Activated T-cell treated with anti-CD3 and anti-CD28 coated beads for 4 hours (primary cell): ENCODE results near the gene TLDC2.
"Not testable (repeated sequence)": the region's sequence is repeated elsewhere in the genome, so short reads cannot be mapped to it uniquely, and the experiment has no call there.

Source experiments
- DNase-seq: peaks from one replicate; pipeline ENCODE4 v3.0.0-alpha.2; 2020

Gene TLDC2

DNA sequence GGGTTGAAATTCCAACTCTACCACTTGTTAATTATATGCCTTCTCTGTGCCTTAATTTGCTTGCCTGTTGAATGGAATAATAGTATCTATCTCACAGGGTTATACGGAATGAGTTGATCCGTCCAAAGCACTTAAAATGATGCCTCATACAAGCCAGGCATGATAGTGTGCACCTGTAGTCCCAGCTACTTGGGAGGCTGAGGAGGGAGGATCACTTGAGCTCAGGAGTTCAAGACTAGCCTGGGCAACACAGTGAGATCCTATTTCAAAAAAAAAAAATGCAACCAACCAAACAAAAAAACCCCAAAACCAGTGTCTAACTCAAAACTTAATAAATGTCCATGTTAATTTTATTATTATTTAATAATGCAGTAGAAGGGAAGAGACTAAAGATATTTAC lies 40.3 kb downstream of the TLDC2 start:
- no peak for DNase-seq

- DNase-seq = no peak
Measured at GRCh38 chr20:36917240-36917639, 41.3 kb downstream of the TLDC2 start.

DNA sequence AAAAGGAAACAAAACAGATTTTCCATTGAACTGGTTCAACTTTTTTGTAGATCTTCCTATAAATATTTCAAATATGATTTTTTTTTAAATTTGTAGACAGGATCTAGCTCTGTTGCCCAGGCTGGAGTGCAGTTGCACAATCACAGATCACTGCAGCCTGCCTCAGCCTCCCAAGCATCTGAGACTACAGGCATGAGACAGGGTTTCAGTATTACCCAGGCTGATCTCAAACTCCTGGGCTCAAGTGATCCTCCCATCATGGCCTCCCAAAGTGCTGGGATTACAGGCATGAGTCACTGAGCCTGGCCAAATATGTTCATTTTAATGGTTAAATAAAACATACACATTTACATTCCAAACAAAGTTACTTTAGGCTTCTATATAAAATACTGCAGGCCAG lies 42.0 kb downstream of the TLDC2 start:
- no peak for DNase-seq

GRCh38 chr20:36919715-36920333 lies 43.9 kb downstream of the TLDC2 start:
- DNase-seq = peak; percentile 19

DNA sequence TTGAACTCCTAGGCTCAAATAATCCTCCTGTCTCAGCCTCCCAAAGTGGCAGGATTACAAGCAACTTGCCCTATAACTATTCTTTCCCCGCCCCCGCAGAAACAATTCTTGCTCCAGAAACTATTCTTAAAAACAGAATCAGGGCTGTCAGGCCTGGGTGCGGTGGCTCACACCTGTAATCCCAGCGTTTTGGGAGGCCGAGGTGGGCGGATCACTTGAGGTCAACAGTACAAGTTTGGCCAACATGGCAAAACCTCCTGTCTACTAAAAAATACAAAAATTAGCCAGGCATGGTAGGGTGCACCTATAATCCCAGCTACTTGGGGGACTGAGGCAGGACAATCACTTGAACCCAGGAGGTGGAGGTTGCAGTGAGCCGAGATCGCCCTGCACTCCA lies 44.4 kb downstream of the TLDC2 start:
- DNase-seq = no peak

DNA sequence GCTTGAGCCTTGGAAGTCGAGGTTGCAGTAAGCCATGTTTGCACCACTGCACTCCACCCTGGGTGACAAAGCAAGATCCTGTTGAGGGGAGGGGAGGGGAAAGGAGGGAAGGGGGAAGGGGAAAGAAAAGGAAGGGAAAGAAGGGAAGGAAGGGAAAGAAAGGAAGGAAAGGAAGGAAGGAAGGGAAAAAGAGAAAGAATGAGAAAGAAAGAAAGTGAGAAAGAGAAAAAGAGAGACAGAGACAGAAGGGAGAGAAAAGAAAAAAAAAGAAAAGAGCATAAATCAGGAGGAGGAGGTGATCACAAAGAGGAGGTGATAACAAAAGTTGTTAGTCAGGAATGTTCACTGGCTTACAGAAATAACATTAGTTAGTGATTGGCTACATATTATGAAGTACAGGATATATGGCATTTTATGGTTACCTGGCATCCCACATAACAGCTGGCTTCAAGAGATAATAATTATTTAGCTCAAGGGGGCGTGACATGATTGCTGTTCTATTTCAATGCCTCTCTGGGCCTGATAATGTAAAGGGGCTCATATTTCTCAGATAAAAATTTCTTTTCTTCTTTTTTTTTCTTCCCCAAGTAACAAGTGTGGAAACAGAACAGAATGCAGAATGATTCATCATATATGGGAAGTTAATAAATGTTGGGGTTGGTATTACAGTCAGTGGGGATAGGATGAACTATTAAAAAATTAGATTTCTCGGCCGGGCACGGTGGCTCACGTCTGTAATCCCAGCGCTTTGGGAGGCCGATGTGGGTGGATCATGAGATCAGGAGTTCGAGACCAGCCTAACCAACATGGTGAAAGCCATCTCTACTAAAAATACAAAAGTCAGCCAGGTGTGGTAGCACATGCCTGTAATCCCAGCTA lies 48.5 kb downstream of the TLDC2 start:
- no peak for DNase-seq

DNA sequence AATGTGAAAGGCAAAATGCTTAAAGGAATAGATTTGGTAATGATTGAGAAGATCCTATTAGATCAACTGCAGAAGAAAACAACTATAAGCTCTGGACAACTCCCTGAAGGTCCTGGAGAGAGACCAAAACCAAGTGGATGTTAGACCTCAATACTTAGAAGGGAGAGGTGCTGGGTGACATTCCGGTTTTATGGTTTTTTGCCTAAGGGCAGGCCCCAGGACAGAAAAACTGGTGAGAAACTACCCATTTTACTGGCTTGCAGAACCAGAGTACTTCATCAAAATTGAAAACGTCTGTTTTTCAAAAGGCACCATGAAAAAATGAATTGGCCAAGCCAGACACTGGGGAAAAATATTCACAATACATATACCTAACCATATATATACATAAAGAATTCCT lies 49.3 kb downstream of the TLDC2 start:
- no peak for DNase-seq

- no peak for DNase-seq
Measured at GRCh38 chr20:36926653-36927200, 50.8 kb downstream of the TLDC2 start.

DNA sequence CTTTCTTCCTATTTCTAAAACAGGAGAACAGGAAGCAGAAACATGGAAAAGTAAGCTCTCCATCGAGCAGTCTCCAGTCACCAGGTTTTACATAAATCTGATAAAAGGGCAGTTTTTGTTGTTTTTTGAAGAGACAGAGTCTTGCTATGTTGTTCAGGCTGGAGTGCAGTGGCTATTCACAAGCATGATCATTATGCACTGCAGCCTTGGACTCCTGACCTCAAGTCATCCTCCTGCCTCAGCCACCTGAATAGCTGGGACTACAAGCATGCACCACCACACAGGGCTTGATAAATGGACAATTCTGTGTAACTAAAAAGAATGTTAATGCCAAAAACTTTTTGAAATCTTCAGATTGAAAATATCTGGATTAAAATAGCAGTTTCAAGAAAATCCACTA lies 51.8 kb downstream of the TLDC2 start:
- DNase-seq = no peak

DNA sequence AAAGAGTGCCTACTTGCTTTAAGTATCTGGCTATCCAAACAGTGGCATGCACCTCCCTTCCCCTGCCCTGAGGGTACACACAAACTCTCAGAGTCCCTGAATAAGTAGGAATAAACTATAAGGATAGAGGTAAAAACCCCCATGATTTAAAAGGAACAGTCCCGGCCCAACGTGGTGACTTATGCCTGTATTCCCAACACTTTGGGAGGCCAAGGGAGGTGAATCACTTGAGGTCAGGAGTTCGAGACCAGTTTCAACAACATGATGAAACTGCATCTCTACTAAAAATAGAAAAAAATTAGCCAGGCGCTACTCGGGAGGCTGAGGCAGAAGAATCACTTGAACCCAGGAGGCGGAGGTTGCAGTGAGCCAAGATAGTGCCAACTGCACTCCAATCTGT lies 53.4 kb downstream of the TLDC2 start:
- no peak for DNase-seq

DNA sequence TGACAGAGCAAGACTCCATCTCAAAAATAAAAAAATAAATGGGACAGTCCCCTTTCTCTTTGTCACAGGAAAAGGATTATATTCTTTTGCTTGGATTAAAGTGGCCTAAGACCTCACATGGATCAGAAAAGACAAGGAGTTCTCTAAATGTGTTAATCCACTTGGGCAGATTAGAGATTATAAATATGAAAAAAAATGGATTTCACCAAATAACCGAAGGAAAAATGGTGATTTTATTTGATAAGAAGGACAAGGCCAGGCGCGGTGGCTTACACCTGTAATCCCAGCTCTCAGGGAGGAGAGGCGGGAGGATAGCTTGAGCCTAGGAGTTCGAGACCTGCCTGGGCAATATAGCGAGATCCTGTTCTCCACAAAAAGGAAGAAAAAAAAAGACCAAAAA lies 53.8 kb downstream of the TLDC2 start:
- DNase-seq = no peak

DNA sequence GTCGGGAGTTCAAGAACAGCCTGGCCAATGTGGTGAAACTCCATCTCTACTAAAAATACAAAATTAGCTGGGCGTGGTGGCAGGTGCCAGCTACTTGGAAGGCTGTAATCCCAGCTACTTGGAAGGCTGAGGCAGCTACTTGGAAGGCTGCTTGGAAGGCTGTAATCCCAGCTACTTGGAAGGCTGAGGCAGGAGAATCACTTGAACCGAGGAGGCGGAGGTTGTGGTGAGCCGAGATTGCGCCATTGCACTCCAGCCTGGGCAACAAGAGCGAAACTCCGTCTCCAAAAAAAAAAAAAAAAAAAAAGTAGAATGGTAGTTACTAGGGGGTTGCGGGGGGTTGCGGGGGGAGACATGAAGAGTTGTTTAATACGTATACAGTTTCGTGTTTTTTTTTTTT lies 56.1 kb downstream of the TLDC2 start:
- not testable (repeated sequence) for DNase-seq

- DNase-seq = no peak
Measured at GRCh38 chr20:36932476-36933426, 56.8 kb downstream of the TLDC2 start.

GRCh38 chr20:36933571-36933970 lies 57.6 kb downstream of the TLDC2 start:
- DNase-seq = not testable (repeated sequence)

DNA sequence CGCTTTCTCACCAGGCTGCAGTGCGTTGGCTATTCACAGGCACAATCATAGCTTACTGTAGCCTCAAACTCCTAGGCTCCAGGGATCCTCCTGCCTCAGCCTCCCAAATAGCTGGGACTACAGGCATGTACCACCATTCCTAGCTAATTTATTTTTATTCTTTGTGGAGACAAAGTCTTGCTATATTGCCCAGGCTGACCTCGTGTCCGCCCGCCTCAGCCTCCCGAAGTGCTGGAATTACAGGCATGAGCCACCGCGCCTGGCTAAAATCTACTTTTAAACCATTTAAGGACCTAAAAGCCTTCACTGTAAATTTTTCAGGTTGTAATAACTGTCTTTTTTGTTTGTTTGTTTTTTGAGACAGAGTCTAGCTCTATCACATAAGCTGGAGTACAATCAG lies 60.4 kb downstream of the TLDC2 start:
- DNase-seq = no peak

GRCh38 chr20:36936761-36937401 lies 60.9 kb downstream of the TLDC2 start:
- DNase-seq = not testable (repeated sequence)

GRCh38 chr20:36937402-36937770 lies 61.4 kb downstream of the TLDC2 start:
- DNase-seq = no peak

- no peak for DNase-seq
Measured at GRCh38 chr20:36941401-36941835, 65.5 kb downstream of the TLDC2 start.
